ENCODE results near the gene GGA3.

GRCh38 chr17:75301502-75302206, 40.2 kb upstream of the GGA3 start:
- TF ChIP-seq, protein P1, sequence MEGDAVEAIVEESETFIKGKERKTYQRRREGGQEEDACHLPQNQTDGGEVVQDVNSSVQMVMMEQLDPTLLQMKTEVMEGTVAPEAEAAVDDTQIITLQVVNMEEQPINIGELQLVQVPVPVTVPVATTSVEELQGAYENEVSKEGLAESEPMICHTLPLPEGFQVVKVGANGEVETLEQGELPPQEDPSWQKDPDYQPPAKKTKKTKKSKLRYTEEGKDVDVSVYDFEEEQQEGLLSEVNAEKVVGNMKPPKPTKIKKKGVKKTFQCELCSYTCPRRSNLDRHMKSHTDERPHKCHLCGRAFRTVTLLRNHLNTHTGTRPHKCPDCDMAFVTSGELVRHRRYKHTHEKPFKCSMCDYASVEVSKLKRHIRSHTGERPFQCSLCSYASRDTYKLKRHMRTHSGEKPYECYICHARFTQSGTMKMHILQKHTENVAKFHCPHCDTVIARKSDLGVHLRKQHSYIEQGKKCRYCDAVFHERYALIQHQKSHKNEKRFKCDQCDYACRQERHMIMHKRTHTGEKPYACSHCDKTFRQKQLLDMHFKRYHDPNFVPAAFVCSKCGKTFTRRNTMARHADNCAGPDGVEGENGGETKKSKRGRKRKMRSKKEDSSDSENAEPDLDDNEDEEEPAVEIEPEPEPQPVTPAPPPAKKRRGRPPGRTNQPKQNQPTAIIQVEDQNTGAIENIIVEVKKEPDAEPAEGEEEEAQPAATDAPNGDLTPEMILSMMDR (IDR thresholded peaks at IDR 0.05; ENCODE audit: low read depth, low read length, missing input control), result no peak
- TF ChIP-seq YY1 (IDR thresholded peaks at IDR 0.05), result no peak
- TF ChIP-seq, protein P2, sequence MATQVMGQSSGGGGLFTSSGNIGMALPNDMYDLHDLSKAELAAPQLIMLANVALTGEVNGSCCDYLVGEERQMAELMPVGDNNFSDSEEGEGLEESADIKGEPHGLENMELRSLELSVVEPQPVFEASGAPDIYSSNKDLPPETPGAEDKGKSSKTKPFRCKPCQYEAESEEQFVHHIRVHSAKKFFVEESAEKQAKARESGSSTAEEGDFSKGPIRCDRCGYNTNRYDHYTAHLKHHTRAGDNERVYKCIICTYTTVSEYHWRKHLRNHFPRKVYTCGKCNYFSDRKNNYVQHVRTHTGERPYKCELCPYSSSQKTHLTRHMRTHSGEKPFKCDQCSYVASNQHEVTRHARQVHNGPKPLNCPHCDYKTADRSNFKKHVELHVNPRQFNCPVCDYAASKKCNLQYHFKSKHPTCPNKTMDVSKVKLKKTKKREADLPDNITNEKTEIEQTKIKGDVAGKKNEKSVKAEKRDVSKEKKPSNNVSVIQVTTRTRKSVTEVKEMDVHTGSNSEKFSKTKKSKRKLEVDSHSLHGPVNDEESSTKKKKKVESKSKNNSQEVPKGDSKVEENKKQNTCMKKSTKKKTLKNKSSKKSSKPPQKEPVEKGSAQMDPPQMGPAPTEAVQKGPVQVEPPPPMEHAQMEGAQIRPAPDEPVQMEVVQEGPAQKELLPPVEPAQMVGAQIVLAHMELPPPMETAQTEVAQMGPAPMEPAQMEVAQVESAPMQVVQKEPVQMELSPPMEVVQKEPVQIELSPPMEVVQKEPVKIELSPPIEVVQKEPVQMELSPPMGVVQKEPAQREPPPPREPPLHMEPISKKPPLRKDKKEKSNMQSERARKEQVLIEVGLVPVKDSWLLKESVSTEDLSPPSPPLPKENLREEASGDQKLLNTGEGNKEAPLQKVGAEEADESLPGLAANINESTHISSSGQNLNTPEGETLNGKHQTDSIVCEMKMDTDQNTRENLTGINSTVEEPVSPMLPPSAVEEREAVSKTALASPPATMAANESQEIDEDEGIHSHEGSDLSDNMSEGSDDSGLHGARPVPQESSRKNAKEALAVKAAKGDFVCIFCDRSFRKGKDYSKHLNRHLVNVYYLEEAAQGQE (IDR thresholded peaks at IDR 0.05), result no peak
- no peak for TF ChIP-seq ATF3 (IDR thresholded peaks at IDR 0.05)

All from liver (tissue), 3 donors.